ENCODE measurements around the gene RAB34. TPM values are rescaled to one million over a fixed set of nuclear protein-coding genes. Genes with fewer than 3 reads are reported as not detected.
"Not testable (repeated sequence)": the region's sequence is repeated elsewhere in the genome, so short reads cannot be mapped to it uniquely, and the experiment has no call there.

RAB34 gene
- total RNA-seq, 1 donor = 27.0 TPM

DNA sequence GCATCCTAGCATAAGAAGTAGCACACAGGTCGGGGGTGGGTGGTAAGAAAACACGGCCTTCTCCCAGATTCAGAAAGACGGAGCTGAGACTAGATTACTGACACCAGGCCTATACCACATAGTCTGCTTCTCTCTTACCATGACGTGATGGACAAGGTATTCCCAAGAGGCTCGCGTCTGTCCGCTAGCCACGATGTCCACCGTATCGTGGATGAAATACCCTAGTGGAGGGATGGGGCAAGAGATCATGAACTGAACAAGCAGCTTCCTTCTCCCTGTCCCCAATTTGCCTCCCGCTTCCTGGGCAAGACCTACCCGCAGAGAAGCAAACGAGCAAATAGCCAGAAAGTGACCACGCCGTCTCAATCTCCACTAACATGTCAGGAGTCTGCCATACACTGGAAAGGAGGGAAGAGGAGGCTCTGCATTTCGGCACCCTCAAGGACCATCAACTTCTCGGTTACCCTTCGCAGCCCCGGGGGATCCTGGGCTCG is 7.5 kb upstream of the RAB34 start:
- Histone ChIP-seq H3K4me1 (ENCODE audit: insufficient read depth, low read length) (peaks cover 82% of the 10 kb centered on the region), H3K27me3 (ENCODE audit: insufficient read depth, low read length) (no peaks in the 10 kb centered on the region), H3K9me3 (ENCODE audit: low read depth, low read length) (no peaks in the 10 kb centered on the region), H3K4me3 (ENCODE audit: low read length) (no peak overlapping the region)

DNA sequence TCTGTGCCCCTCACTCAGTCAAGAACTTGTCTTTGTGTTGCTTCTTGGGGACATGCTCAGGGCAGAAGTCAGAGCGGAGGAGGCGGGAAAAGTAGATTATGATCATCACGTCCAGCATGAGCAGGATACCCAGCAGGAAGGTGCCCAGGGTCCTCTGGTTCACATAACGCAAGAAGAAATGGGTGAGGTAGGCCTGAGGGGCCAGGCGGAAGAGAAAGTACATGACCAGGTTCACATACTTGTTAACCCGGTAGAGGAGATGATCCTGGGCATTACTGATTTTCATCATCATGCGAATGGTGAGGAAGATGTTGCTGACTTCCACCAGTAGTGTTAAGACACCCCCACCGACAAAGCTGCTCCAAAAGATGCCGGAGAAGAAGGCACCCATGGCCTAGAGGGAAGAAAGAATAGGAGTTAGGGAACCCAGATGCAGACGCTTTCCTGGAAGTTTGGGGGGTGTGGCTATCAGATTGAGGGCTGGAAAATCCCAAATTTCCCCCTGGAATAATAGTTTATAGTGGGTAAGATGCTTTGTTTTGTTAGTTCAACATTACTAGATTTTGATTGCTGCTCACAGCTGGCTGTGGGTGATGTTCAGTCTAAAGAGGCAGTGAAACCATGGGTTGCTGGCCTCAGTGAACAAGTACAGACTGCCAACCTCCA is 7.0 kb upstream of the RAB34 start:
- Histone ChIP-seq H3K27me3 (ENCODE audit: insufficient read depth, low read length) (no peaks in the 10 kb centered on the region), H3K4me3 (ENCODE audit: low read length) (no peak overlapping the region), H3K4me1 (ENCODE audit: insufficient read depth, low read length) (peaks cover 79% of the 10 kb centered on the region), H3K9me3 (ENCODE audit: low read depth, low read length) (no peaks in the 10 kb centered on the region)

DNA sequence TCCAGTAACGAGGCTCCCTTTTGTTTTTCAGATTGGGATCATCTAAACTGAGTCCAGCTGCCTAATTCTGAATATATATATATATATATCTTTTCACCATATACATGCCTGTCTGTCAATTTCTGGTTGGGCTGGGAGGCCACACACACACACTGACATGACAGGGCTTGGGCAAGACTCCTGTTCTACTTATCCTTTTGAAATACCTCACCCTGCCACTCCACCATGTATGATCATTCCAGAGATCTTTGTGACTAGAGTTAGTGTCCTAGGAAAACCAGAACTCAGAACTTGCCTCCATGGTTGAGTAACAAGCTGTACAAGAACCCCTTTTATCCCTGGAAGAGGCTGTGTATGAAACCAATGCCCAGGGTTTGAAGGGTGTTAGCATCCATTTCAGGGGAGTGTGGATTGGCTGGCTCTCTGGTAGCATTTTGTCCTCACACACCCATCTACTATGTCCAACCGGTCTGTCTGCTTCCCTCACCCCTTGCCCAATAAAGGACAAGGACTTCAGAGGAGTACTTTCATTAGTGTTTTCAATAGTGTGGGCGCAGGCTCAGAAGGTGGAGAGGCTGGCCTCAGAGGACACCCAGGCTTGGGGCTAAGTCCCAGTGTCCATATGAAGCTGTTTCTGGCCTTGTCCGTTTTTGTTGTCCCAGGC is 6.3 kb upstream of the RAB34 start:
- not testable (repeated sequence) for H3K9me3 ChIP-seq (ENCODE audit: low read depth, low read length); H3K4me3 ChIP-seq (ENCODE audit: low read length); H3K27me3 ChIP-seq (ENCODE audit: insufficient read depth, low read length)
- H3K4me1 ChIP-seq (ENCODE audit: insufficient read depth, low read length) = peaks cover 76% of the 10 kb centered on the region

DNA sequence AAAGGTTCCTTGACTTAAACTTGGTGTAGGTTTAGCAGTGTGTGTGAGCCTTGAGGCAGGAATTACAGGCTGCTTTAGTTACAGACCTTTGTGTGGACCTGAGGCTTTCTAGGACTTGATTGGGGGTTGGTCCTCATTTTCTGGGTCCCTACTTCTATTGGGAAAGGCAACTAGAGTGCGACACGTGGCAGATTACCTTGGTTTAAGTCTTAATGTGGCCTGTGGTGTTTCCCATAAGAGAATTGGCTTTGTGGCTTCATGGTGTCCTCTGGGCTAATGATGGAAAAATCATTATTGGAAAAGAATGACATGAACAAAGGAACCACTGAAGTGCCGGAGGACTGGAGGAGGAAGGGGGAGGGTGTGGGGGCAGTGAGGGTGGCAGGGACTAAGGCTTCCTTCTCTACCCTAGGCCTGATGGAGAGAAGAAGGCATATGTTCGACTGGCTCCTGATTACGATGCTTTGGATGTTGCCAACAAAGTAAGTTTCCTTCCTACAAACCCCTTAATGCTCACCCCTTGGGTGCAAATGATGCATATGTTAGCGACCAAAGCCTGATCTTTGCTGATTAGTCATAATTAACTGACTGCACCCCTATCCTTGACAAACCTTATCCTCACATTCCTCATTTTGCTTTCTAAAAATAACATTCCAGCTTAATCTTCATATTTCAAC is 5.6 kb upstream of the RAB34 start:
- peaks cover 79% of the 10 kb centered on the region for H3K4me1 ChIP-seq (ENCODE audit: insufficient read depth, low read length)
- H3K4me3 ChIP-seq (ENCODE audit: low read length) = no peak overlapping the region
- no peaks in the 10 kb centered on the region for H3K9me3 ChIP-seq (ENCODE audit: low read depth, low read length)
- H3K27me3 ChIP-seq (ENCODE audit: insufficient read depth, low read length) = no peaks in the 10 kb centered on the region

DNA sequence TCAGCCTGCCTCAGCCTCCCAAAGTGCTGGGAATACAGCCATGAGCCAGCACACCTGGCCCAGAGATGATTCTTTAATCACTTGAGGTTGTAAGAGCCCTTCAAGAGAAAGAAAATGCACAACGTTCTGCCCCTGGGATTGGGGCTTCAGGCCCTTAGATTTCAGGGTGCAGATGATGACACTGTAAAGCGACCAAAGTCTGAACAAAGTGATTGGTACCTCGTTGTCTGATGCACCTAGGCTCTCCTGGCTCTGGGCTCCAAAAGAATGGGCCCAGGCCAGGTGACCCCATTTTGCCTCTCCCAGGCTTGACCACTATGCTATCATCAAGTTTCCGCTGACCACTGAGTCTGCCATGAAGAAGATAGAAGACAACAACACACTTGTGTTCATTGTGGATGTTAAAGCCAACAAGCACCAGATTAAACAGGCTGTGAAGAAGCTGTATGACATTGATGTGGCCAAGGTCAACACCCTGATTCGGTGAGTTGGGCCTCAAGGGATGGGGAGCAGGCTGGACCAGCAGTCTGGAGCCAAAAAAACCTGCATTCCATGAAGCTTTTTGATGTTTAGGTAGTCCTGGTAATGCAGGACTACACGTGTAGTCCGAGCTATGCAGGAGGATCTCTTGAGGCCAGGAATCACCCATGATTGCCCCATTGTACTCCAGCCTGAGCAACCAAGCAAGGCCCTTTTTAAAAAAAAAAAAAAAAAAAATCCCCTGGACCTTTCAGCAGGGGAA is 4.9 kb upstream of the RAB34 start:
- Histone ChIP-seq H3K4me1 (ENCODE audit: insufficient read depth, low read length) (peaks cover 77% of the 10 kb centered on the region), H3K27me3 (ENCODE audit: insufficient read depth, low read length) (no peaks in the 10 kb centered on the region), H3K9me3 (ENCODE audit: low read depth, low read length) (no peaks in the 10 kb centered on the region), H3K4me3 (ENCODE audit: low read length) (no peak overlapping the region)

DNA sequence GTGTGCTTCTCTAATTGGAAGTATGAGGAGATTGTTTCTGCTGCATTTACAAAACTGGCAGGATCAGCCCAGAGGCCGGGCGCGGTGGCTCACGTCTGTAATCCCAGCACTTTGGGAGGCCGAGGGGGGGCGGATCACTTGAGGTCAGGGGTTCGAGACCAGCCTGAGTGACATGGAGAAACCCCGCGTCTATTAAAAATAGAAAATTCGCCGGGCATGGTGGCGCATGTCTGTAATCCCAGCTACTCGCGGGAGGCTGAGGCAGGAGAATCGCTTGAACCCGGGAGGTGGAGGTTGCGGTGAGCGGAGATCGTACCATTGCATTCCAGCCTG is 3.3 kb upstream of the RAB34 start:
- not testable (repeated sequence) for H3K9me3 ChIP-seq (ENCODE audit: low read depth, low read length); H3K27me3 ChIP-seq (ENCODE audit: insufficient read depth, low read length)
- H3K4me1 ChIP-seq (ENCODE audit: insufficient read depth, low read length) = peaks cover 79% of the 10 kb centered on the region
- peak overlapping the region; percentile 65 for H3K4me3 ChIP-seq (ENCODE audit: low read length)

DNA sequence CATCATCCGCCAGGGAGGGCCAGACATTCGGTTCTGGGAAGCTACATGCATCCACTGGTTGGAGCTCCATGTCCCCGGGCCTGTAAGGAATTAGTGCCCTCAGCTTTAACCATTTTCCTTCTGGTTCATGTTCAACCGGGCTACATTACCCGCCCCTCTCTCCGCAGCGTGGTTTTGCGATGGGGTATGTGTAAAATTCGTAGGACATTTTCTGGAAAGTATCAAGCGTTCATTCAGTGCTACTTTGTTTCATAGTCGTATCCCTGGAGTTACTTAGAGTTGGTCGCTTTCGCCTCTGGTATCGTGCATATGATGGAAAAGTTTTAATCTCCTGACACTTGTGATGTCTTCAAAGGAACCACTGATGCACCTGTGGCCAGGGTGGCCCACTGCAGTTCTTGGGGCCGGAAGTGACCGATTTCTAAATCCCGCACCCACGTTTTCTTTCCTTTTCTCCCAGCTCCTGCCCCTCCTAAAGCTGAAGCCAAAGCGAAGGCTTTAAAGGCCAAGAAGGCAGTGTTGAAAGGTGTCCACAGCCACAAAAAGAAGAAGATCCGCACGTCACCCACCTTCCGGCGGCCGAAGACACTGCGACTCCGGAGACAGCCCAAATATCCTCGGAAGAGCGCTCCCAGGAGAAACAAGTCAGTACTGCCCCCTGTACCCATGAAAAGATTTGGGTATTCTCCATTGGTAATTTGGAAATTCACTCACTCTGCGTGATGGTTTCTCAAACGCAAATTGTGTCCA is 2.8 kb upstream of the RAB34 start:
- Histone ChIP-seq H3K4me1 (ENCODE audit: insufficient read depth, low read length) (peaks cover 74% of the 10 kb centered on the region), H3K4me3 (ENCODE audit: low read length) (peak overlapping the region; percentile 65), H3K27me3 (ENCODE audit: insufficient read depth, low read length) (peaks cover 2% of the 10 kb centered on the region), H3K9me3 (ENCODE audit: low read depth, low read length) (no peaks in the 10 kb centered on the region)

DNA sequence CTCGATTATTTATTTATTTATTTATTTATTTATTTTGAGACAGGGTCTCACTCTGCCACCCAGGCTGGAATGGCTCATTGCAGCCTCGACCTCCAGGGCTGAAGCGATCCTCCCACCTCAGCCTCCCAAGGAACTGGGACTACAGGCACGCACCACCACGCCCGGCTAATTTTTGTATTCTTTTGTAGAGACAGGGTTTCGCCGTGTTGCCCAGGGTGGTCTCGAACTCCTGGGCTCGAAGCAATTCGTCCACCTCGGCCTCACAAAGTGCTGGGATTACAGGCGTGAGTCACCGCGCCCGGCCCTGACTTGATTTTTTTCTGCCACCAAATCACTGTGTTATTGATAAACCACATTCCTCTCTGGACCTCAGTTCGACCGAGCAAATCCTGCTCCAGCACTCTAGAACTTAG is 1.4 kb upstream of the RAB34 start:
- peaks cover 2% of the 10 kb centered on the region for H3K27me3 ChIP-seq (ENCODE audit: insufficient read depth, low read length)
- peaks cover 62% of the 10 kb centered on the region for H3K4me1 ChIP-seq (ENCODE audit: insufficient read depth, low read length)
- H3K4me3 ChIP-seq (ENCODE audit: low read length) = peak overlapping the region; percentile 65
- H3K9me3 ChIP-seq (ENCODE audit: low read depth, low read length) = no peaks in the 10 kb centered on the region

DNA sequence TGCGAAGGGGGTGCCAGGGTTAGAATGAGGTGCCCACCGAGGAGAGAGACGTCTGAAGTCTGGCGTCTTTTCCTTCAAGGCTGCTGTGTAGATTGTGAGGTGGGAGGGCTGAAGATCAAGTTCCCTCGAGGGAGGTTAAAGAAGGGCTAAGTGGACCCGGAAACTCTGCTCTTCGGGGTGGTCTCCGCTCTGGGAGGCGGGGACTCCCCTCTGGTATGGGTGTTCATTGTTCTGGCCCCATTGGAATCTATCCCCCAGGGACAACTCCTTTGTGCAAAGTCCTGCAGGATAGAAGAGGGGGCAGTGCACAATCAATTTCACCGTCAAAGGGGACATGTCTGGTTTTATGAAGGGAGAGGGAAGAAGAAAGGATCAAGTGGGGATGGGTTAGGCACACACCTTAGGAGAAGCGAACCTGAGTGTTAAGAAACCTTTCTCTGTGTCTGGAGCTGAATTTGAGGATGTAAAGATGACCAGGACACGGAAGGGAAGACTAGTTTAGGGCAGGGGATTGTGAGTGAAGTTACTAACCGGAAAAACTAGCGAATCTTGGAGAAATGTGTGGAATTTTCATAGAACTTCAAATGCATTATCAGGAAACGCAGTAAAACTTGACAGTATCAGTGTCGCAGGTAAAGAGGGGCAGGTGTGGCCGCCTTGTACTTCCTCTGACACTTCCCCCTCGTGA is 809 bp upstream of the RAB34 start:
- Histone ChIP-seq H3K4me1 (ENCODE audit: insufficient read depth, low read length) (peaks cover 62% of the 10 kb centered on the region), H3K9me3 (ENCODE audit: low read depth, low read length) (no peaks in the 10 kb centered on the region), H3K4me3 (ENCODE audit: low read length) (no peak overlapping the region), H3K27me3 (ENCODE audit: insufficient read depth, low read length) (peaks cover 2% of the 10 kb centered on the region)

DNA sequence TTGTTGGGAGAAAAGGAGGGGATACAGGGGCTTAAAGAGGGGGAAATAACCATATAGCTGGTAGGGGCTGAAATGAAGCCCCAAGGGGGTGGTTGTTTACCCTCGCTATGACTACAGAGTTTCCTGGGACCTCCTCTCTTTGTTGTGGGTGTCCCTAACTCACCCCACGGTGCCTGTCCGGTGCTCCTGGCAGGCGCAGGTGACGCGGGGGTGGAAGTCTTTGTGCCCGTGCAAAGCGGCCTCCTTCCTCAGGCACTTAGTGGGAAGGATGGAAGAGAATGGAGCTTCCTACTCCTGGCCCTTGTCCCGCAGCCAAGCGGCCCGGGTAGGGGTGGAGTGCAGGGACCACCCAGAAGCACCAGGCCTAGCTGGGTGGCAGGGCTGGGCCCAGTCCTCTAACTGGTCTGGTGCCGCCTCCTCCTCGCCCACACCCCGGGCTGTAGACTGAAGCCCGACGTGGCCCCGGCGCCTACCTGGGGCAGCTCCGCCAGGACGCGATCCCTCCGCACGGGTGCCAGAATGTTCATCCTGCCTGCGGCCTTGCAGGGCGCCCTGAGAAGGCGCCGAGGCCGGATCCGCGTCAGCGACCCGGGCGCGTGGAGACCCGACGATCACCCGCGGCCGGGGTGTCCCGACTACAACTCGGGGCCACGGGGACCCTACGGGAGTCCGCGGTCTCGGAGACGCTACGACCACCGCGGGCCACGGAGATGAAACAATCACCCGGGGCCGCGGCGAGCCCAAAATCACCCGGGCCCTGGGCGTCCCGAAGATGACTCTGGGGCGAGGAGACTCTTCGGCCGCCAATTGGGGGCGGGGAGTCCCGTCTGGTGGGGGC is 709 bp downstream of the RAB34 start:
- peak overlapping the region; percentile 36 for H3K4me3 ChIP-seq (ENCODE audit: low read length)
- H3K9me3 ChIP-seq (ENCODE audit: low read depth, low read length) = no peaks in the 10 kb centered on the region
- H3K27me3 ChIP-seq (ENCODE audit: insufficient read depth, low read length) = peaks cover 2% of the 10 kb centered on the region
- H3K4me1 ChIP-seq (ENCODE audit: insufficient read depth, low read length) = peaks cover 57% of the 10 kb centered on the region

DNA sequence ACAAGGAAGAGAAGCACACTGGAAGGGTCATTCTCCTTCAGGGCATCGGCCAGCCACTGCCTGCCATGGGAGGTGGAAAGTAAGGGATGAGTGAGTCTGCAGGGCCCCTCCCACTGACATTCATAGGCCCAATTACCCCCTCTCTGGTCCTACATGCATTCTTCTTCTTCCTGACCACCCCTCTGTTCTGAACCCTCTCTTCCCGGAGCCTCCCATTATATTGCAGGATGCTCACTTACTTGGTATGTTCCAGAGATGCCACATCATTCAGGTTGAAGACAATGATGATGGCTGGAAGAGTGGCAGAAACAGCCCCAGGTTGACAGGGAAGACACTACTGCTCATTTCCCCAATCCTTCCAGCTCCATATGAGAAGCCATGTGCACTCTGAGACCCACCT is 2.5 kb downstream of the RAB34 start:
- peaks cover 2% of the 10 kb centered on the region for H3K27me3 ChIP-seq (ENCODE audit: insufficient read depth, low read length)
- no peak overlapping the region for H3K4me3 ChIP-seq (ENCODE audit: low read length)
- no peaks in the 10 kb centered on the region for H3K9me3 ChIP-seq (ENCODE audit: low read depth, low read length)
- peaks cover 51% of the 10 kb centered on the region for H3K4me1 ChIP-seq (ENCODE audit: insufficient read depth, low read length)

DNA sequence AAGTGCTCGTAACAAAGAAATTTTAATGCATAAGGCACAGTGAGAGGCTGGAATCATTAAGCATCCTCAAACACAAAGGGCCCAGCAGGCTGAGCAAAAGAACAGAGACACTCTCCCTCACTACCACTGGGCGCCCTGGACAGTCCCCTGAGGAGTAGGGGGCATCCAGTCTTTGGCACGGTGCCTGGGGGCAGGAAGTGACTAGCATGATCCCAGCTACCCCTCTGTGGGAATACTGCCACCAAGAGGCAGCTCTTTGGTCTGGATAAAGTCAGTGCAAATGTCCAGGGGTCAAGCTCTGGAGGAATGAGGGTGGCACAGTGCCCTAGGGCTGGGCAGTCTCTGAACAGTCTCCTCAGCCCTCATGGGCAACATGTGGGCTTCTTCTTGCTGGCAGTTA is 3.4 kb downstream of the RAB34 start:
- Histone ChIP-seq H3K4me3 (ENCODE audit: low read length) (no peak overlapping the region), H3K4me1 (ENCODE audit: insufficient read depth, low read length) (peaks cover 49% of the 10 kb centered on the region), H3K9me3 (ENCODE audit: low read depth, low read length) (no peaks in the 10 kb centered on the region), H3K27me3 (ENCODE audit: insufficient read depth, low read length) (peaks cover 2% of the 10 kb centered on the region)

DNA sequence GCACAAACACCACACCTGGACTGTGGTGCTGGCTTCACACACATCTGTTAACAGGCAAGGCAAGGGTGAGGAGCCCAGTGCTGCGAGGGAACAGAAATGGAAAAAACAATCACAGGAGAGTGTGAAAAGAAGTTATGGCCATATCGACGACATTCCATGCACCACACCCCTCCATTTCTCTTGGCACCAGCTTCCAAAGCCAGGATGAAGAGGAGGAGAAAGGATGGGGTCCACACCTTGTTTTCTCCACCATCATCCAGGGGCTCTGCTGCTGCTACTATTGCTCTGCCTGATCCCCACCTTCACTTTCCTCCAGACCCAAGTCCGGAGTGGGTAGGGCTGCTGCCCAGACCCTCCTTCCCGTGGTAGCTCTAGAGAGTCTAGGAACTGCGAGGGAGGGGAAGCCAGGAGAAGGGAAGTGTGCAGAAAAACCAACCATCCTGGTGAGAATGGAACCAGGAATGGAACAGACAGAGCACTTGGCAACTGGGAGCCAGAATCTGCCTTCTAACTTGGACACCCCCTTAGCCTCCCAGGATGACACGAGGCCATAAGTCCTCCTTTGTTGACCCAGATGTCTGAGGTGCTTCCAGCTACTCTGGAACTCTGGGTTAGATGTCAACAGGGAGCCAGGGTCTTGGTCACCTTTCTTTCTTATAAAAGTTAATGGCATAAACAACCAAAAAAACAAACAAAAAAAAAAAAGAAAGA is 4.8 kb downstream of the RAB34 start:
- peaks cover 2% of the 10 kb centered on the region for H3K27me3 ChIP-seq (ENCODE audit: insufficient read depth, low read length)
- no peak overlapping the region for H3K4me3 ChIP-seq (ENCODE audit: low read length)
- H3K9me3 ChIP-seq (ENCODE audit: low read depth, low read length) = no peaks in the 10 kb centered on the region
- peaks cover 35% of the 10 kb centered on the region for H3K4me1 ChIP-seq (ENCODE audit: insufficient read depth, low read length)

Data from mononuclear cell (primary cell).